K562 (cell line): ENCODE data around the gene TOP3A. TPM values are rescaled to one million over a fixed set of nuclear protein-coding genes. Genes with fewer than 3 reads are reported as not detected.

Experiments
- ATAC-seq: fragments of 200-7000 bp; cut with Tn5 transposase; 3 replicates; pipeline ENCODE4 v1.9.1; 2020; ENCODE audit warnings: moderate library complexity
- BruUV-seq: library from RNA; stranded (reverse); fragments of 400-500 nt; replicated peaks from 2 replicates; lab custom pipeline; 2021; lab: Mats Ljungman, UMichigan
- CTCF ChIA-PET: fragments of 300-600 bp; formaldehyde crosslinking; extraction: SDS; loops from one replicate; lab custom pipeline; 2021; ENCODE audit warnings: low intra/inter-chr PET ratio; lab: Yijun Ruan, JAX
- POLR2A ChIA-PET: fragments of 300-600, 350-650 bp; sonication (Branson Sonifier 250); formaldehyde crosslinking; extraction: SDS; loops from one replicate; lab custom pipeline; 2021; ENCODE audit warnings: antibody characterized with exemption, inconsistent platforms; lab: Yijun Ruan, JAX
- DNase-seq, 4 experiments: peaks; one replicate each; pipeline versions ENCODE4 v3.0.0 to v3.0.0-alpha.2; 2011 to 2018; ENCODE audit warnings: low spot score in 3 of 4, mixed read lengths in 3 of 4; ENCODE audit errors: extremely low read depth in 1 of 4
- FAIRE-seq: peaks from 2 replicates; lab custom pipeline; 2011; peaks lifted over from hg19 to GRCh38; lab: Jason Lieb, UNC
- H2AFZ ChIP-seq: 2 replicates; pipeline ENCODE4 v1.6.0; 2011; ENCODE audit warnings: low read depth, low read length, control low read depth, inconsistent platforms
- H3K27ac ChIP-seq: fragments of 200-600 bp; 3 replicates; pipeline ENCODE4 v1.8.0; 2011; ENCODE audit warnings: low read depth, mild to moderate bottlenecking, control low read depth, inconsistent platforms, low read length, moderate library complexity, mixed read lengths; ENCODE audit errors: extremely low read depth
- H3K27me3 ChIP-seq, 2 experiments: fragments of 300-600 bp in 1 of 2; 2 replicates in 1 of 2; 3 replicates in 1 of 2; pipeline versions ENCODE4 v1.6.0 to v1.8.0; 2011; ENCODE audit warnings: inconsistent platforms in 2 of 2, low read length in 2 of 2, mild to moderate bottlenecking in 1 of 2, mixed read lengths in 1 of 2, moderate library complexity in 1 of 2; ENCODE audit not compliant: control insufficient read depth in 2 of 2, insufficient read depth in 2 of 2
- H3K36me3 ChIP-seq: fragments of 300-600 bp; 3 replicates; pipeline ENCODE4 v1.8.0; 2011; ENCODE audit warnings: mild to moderate bottlenecking, low read length, inconsistent platforms; ENCODE audit not compliant: control insufficient read depth, insufficient read depth
- H3K4me1 ChIP-seq, 2 experiments: fragments of 200-600 bp in 1 of 2; replicated peaks in 1 of 2; 2 replicates in 1 of 2; 3 replicates in 1 of 2; pipeline versions ENCODE4 v1.5.1 to v1.8.0; 2011; ENCODE audit warnings: inconsistent platforms in 2 of 2, low read length in 2 of 2, mild to moderate bottlenecking in 1 of 2, mixed read lengths in 1 of 2, moderate library complexity in 1 of 2; ENCODE audit not compliant: control insufficient read depth in 2 of 2, insufficient read depth in 2 of 2
- H3K4me2 ChIP-seq: 2 replicates; pipeline ENCODE4 v1.6.1; 2011; ENCODE audit warnings: low read length, control low read depth, inconsistent platforms, mixed read lengths; ENCODE audit not compliant: insufficient read depth
- H3K4me3 ChIP-seq: fragments of 200-600 bp; sonication (generic), shearing (Covaris generic); 2 replicates; pipeline ENCODE4 v1.5.1; 2016; ENCODE audit warnings: control low read depth, inconsistent platforms
- H3K79me2 ChIP-seq: fragments of 200-600 bp; 3 replicates; pipeline ENCODE4 v1.8.0; 2011; ENCODE audit warnings: low read length, inconsistent platforms; ENCODE audit not compliant: control insufficient read depth, insufficient read depth
- H3K9ac ChIP-seq, 2 experiments: 2 replicates each; pipeline versions ENCODE4 v1.6.0 to v1.6.1; 2011; ENCODE audit warnings: low read depth in 2 of 2, low read length in 2 of 2, control low read depth in 1 of 2, inconsistent platforms in 1 of 2, mild to moderate bottlenecking in 1 of 2, mixed read lengths in 1 of 2; ENCODE audit not compliant: insufficient read depth in 1 of 2
- H3K9me1 ChIP-seq: one replicate; pipeline ENCODE4 v1.6.0; 2011; ENCODE audit warnings: inconsistent platforms, mild to moderate bottlenecking, low read length, moderate library complexity; ENCODE audit not compliant: control insufficient read depth, insufficient read depth
- H3K9me3 ChIP-seq: replicated peaks from 2 replicates; pipeline ENCODE4 v1.5.1; 2011; ENCODE audit warnings: low read depth, low read length, inconsistent platforms; ENCODE audit not compliant: control insufficient read depth, insufficient read depth
- H4K20me1 ChIP-seq: replicated peaks from 2 replicates; pipeline ENCODE4 v1.6.1; 2011; ENCODE audit warnings: low read length, inconsistent platforms, mixed read lengths; ENCODE audit not compliant: control insufficient read depth, insufficient read depth
- ADNP ChIP-seq: fragments of 200-800 bp; sonication (Bioruptor generic); IDR thresholded peaks from 2 replicates; pipeline ENCODE4 v1.6.1; 2016; ENCODE audit warnings: missing genetic modification characterization, missing compliant biosample characterization
- KDM1A ChIP-seq, 2 experiments: fragments of 450-650 bp; IDR thresholded peaks; 2 replicates each; pipeline ENCODE4 v1.6.1; 2016; ENCODE audit warnings: mild to moderate bottlenecking in 2 of 2
- MIER1 ChIP-seq: fragments of 450-650 bp; IDR thresholded peaks from 2 replicates; pipeline ENCODE4 v1.6.1; 2016; ENCODE audit warnings: antibody characterized with exemption, mild to moderate bottlenecking, low read depth
- TAL1 ChIP-seq: fragments of 450-650 bp; IDR thresholded peaks from 2 replicates; pipeline ENCODE4 v1.6.1; 2016; ENCODE audit warnings: mild to moderate bottlenecking
- ZBTB43 ChIP-seq: sonication (generic); formaldehyde crosslinking; IDR thresholded peaks from 2 replicates; pipeline ENCODE4 v1.8.0; 2023; ENCODE audit warnings: mild to moderate bottlenecking, missing genetic modification reagents
- WGBS: fragments of 100-300 bp; shearing (Covaris generic); methylation state at CpG from one replicate; pipeline ENCODE4 v1.1.6; 2016; ENCODE audit warnings: low coverage, mixed read lengths; ENCODE audit not compliant: insufficient coverage; ENCODE audit errors: missing lambda C conversion rate; 5-methylcytosine and 5-hydroxymethylcytosine counted together
- in situ Hi-C: fragments of 300-500 bp; cut with MboI; formaldehyde crosslinking; loops from 4 replicates; pipeline ENCODE4 v1.15.0; 2018; ENCODE audit warnings: inconsistent platforms, mixed read lengths
- intact Hi-C: fragments of 100-400 bp; cut with micrococcal nuclease; formaldehyde crosslinking; loops from 2 replicates; pipeline ENCODE4 v1.14.2; 2022
- polyA plus RNA-seq, 8 experiments: library from polyadenylated mRNA; depleted of rRNA in 4 of 8; stranded (reverse) in 5 of 8; unstranded in 3 of 8; fragments of >200 nt; fragmentation: Nextera tagmentation in 2 of 8; fragmentation: Illumina TruSeq in 1 of 8; extraction: Ambion mirVana in 2 of 8; extraction: Trizol in 1 of 8; gene quantifications; 2 replicates each; pipeline versions ENCODE4 v1.2.1 to v1.2.3, GENCODE V29; 2011 to 2014; ENCODE audit warnings: inconsistent platforms in 1 of 8, missing spikeins in 1 of 8
- total RNA-seq, 7 experiments: library from RNA; depleted of rRNA in 6 of 7; stranded (reverse); fragments of >200 nt in 6 of 7; fragmentation: Illumina TruSeq in 2 of 7; extraction: Trizol in 2 of 7; gene quantifications; 2 replicates each; pipeline versions ENCODE4 v1.2.1 to v1.2.3, GENCODE V29; 2011 to 2021; ENCODE audit warnings: low replicate concordance in 1 of 7
- TF ChIP-seq, protein P1 (sequence below): fragments of 250-450 bp; sonication (Bioruptor Pico); IDR thresholded peaks from 2 replicates; pipeline ENCODE4 v1.4.0; 2020
- TF ChIP-seq, protein P2 (sequence below), 3 experiments: IDR thresholded peaks in 2 of 3; conservative IDR thresholded peaks in 1 of 3; 2 replicates each; pipeline ENCODE4 v1.5.1; 2011 to 2012; ENCODE audit warnings: low read length in 3 of 3, mild to moderate bottlenecking in 3 of 3, control low read depth in 2 of 3, improper control_type of control experiment in 1 of 3, inconsistent platforms in 1 of 3, low read depth in 1 of 3, mixed read lengths in 1 of 3, moderate library complexity in 1 of 3; ENCODE audit not compliant: insufficient read depth in 2 of 3

TOP3A gene
- total and polyA plus RNA-seq, 9 of the 15 experiments (the other 6 are each of a cell fraction or from before 2014, with no cell fraction given), result 5.2 to 49.7 (median 24.7) TPM

GRCh38 chr17:18254888-18255649, 59.7 kb downstream of the TOP3A start:
- peaks cover 51% of the 10 kb centered on the region; the same call in 1 of the 3 replicates for H3K36me3 ChIP-seq
- peaks cover 18% of the 10 kb centered on the region for H3K79me2 ChIP-seq
- H3K9me3 ChIP-seq, result no peaks in the 10 kb centered on the region
- no peak overlapping the region for H3K27ac ChIP-seq
- H3K9ac ChIP-seq, result no peak overlapping the region
- H4K20me1 ChIP-seq, result no peaks in the 10 kb centered on the region
- no peaks in the 10 kb centered on the region for H3K9me1 ChIP-seq
- peaks cover 12 to 39% of the 10 kb centered on the region in 2 experiments; a peak in 4 of 5 replicates for H3K4me1 ChIP-seq
- CTCF ChIA-PET, result no interaction called here
- no peak overlapping the region for H2AFZ ChIP-seq
- 90% methylated on average over 8 of the region's 8 CpGs for WGBS
- no peaks in the 10 kb centered on the region for H3K27me3 ChIP-seq
- FAIRE-seq, result no peak
- POLR2A ChIA-PET, result no interaction called here
- DNase-seq, result peak in 1 of 4 experiments; percentile 28
- in situ Hi-C loops, result no loop called here
- no TSS peak for BruUV-seq
- no peak for ATAC-seq
- no peak overlapping the region for H3K4me3 ChIP-seq
- no peak overlapping the region for H3K4me2 ChIP-seq
- intact Hi-C loops, result no loop called here
- TF ChIP-seq MIER1 (no peak), ADNP (tag) (peak; percentile 73; the same call in 1 of the 2 replicates), TAL1 (no peak), KDM1A (IDR thresholded peaks at IDR 0.05) (0 out of 4 replicates have a peak, but pooled peaks of 1 of the 2 experiments have one; percentile 13), ZBTB43 (CRISPR knock-in tag) (no peak)
- TF ChIP-seq, protein P1, sequence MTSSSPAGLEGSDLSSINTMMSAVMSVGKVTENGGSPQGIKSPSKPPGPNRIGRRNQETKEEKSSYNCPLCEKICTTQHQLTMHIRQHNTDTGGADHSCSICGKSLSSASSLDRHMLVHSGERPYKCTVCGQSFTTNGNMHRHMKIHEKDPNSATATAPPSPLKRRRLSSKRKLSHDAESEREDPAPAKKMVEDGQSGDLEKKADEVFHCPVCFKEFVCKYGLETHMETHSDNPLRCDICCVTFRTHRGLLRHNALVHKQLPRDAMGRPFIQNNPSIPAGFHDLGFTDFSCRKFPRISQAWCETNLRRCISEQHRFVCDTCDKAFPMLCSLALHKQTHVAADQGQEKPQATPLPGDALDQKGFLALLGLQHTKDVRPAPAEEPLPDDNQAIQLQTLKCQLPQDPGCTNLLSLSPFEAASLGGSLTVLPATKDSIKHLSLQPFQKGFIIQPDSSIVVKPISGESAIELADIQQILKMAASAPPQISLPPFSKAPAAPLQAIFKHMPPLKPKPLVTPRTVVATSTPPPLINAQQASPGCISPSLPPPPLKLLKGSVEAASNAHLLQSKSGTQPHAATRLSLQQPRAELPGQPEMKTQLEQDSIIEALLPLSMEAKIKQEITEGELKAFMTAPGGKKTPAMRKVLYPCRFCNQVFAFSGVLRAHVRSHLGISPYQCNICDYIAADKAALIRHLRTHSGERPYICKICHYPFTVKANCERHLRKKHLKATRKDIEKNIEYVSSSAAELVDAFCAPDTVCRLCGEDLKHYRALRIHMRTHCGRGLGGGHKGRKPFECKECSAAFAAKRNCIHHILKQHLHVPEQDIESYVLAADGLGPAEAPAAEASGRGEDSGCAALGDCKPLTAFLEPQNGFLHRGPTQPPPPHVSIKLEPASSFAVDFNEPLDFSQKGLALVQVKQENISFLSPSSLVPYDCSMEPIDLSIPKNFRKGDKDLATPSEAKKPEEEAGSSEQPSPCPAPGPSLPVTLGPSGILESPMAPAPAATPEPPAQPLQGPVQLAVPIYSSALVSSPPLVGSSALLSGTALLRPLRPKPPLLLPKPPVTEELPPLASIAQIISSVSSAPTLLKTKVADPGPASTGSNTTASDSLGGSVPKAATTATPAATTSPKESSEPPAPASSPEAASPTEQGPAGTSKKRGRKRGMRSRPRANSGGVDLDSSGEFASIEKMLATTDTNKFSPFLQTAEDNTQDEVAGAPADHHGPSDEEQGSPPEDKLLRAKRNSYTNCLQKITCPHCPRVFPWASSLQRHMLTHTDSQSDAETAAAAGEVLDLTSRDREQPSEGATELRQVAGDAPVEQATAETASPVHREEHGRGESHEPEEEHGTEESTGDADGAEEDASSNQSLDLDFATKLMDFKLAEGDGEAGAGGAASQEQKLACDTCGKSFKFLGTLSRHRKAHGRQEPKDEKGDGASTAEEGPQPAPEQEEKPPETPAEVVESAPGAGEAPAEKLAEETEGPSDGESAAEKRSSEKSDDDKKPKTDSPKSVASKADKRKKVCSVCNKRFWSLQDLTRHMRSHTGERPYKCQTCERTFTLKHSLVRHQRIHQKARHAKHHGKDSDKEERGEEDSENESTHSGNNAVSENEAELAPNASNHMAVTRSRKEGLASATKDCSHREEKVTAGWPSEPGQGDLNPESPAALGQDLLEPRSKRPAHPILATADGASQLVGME (CRISPR knock-in tag), result no peak
- TF ChIP-seq, protein P2, sequence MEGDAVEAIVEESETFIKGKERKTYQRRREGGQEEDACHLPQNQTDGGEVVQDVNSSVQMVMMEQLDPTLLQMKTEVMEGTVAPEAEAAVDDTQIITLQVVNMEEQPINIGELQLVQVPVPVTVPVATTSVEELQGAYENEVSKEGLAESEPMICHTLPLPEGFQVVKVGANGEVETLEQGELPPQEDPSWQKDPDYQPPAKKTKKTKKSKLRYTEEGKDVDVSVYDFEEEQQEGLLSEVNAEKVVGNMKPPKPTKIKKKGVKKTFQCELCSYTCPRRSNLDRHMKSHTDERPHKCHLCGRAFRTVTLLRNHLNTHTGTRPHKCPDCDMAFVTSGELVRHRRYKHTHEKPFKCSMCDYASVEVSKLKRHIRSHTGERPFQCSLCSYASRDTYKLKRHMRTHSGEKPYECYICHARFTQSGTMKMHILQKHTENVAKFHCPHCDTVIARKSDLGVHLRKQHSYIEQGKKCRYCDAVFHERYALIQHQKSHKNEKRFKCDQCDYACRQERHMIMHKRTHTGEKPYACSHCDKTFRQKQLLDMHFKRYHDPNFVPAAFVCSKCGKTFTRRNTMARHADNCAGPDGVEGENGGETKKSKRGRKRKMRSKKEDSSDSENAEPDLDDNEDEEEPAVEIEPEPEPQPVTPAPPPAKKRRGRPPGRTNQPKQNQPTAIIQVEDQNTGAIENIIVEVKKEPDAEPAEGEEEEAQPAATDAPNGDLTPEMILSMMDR (IDR thresholded peaks at IDR 0.05 in 2 of 3, conservative IDR thresholded peaks at IDR 0.05 in 1 of 3; ENCODE audit: insufficient read depth in 2 of 3, low read depth in 1 of 3, low read length in 3 of 3), result peak in 2 of 3 experiments; percentile 8 to 27; a peak in 1 of 6 replicates
